Measurements from ENCODE around the gene DMAC2L. TPM values are rescaled to one million over a fixed set of nuclear protein-coding genes. Genes with fewer than 3 reads are reported as not detected.

Gene DMAC2L
- total and polyA plus RNA-seq, 11 donors, result 12.6 to 29.9 (median 22.8) TPM

- 75 to 81% (median 76%) methylated on average over 4 of the region's 4 CpGs for WGBS, 4 donors
- Histone ChIP-seq H3K4me3 (no peak overlapping the region), H3K36me3 (peaks cover 0 to 3% (median 0%) of the 10 kb centered on the region in 9 donors), H3K4me1 (peaks cover 0 to 43% (median 26%) of the 10 kb centered on the region in 12 donors), H3K27ac (peak overlapping the region in 1 of 12 donors; percentile 64), H3K9me3 (no peaks in the 10 kb centered on the region), H3K27me3 (no peaks in the 10 kb centered on the region)
- intact Hi-C loops (cut with DNase I), result loop anchor here in 7 of 10 donors (5.0 to 10.0 kb wide), 4 partner anchors 50 to 193 kb away; partner anchors contain the start of genes CDKL1 (in 5 of the 7) and MAP4K5 (in 4 of the 7)
- ATAC-seq, result no peak
- DNase-seq, result no peak
- no peak for TF ChIP-seq POLR2A (IDR thresholded peaks at IDR 0.05)
- TF ChIP-seq, protein P1, sequence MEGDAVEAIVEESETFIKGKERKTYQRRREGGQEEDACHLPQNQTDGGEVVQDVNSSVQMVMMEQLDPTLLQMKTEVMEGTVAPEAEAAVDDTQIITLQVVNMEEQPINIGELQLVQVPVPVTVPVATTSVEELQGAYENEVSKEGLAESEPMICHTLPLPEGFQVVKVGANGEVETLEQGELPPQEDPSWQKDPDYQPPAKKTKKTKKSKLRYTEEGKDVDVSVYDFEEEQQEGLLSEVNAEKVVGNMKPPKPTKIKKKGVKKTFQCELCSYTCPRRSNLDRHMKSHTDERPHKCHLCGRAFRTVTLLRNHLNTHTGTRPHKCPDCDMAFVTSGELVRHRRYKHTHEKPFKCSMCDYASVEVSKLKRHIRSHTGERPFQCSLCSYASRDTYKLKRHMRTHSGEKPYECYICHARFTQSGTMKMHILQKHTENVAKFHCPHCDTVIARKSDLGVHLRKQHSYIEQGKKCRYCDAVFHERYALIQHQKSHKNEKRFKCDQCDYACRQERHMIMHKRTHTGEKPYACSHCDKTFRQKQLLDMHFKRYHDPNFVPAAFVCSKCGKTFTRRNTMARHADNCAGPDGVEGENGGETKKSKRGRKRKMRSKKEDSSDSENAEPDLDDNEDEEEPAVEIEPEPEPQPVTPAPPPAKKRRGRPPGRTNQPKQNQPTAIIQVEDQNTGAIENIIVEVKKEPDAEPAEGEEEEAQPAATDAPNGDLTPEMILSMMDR (IDR thresholded peaks at IDR 0.05), result no peak
Measured at GRCh38 chr14:50344876-50345563, 32.9 kb downstream of the DMAC2L start.

DNA sequence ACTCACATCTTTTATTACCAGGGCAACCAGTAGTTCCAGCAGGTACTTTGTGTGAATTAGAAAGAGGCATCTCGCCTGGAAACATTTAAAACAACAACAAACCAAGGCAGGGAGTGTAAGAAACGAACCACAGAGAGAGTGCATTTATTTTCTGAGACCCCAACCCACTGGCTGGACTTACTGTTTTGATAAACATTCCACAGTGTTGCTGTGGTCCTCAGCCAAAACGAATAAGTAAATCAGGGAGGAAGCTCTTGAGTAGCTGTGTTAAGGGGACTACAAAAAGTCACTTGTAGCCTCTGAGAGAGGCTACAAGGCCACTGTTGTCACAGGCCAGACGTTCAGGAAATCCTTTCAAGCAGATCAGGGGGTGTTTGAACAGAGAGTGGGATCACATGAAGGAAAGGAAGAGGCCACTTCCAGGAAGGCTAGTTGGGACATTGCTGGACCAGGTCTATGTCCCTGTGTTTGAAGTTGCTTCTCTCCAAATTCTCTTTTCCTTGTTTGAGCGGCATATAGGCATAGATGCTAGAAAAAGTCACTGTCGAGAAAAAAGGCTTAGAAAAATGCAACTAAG lies 33.8 kb downstream of the DMAC2L start:
- Histone ChIP-seq H3K27ac (peak overlapping the region in 4 of 12 donors; percentile 10 to 64 (median 26)), H3K9me3 (no peaks in the 10 kb centered on the region), H3K36me3 (no peaks in the 10 kb centered on the region), H3K4me1 (peaks cover 0 to 43% (median 27%) of the 10 kb centered on the region in 12 donors), H3K27me3 (no peaks in the 10 kb centered on the region), H3K4me3 (no peak overlapping the region)
- TF ChIP-seq, protein P1 (IDR thresholded peaks at IDR 0.05), result no peak
- TF ChIP-seq POLR2A (IDR thresholded peaks at IDR 0.05), result no peak
- WGBS, 4 donors, result 50 to 58% (median 55%) methylated on average over 6 of the region's 6 CpGs
- no peak for DNase-seq
- peak in 1 of 4 donors; percentile 55 for ATAC-seq
- intact Hi-C loops (cut with DNase I), result loop anchor here in 5 of 10 donors (1.0 to 10.0 kb wide), 3 partner anchors 15 to 51 kb away; partner anchors contain the start of gene CDKL1 (in 4 of the 5)

DNA sequence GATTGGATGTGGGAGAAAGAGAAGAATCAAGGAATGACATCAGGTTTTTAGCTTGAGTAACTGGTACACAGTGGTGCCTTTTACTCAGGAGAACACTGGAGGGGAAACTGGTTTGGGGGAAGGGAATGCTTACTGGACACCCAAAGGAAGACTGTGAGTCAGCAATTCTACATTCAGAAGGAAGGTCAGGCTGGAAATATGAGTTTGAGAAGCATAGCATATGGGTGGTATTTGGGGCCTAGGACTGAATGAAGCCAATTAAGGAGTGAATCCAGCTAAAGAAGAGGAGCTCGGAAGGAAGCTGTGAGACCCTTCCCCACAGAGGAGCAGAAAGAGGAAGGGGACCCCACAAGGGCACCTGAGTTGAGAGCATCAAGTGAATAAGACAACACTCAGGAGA lies 35.4 kb downstream of the DMAC2L start:
- Histone ChIP-seq H3K4me1 (peaks cover 0 to 38% (median 19%) of the 10 kb centered on the region in 12 donors), H3K4me3 (no peak overlapping the region), H3K27me3 (no peaks in the 10 kb centered on the region), H3K36me3 (no peaks in the 10 kb centered on the region), H3K27ac (peak overlapping the region in 2 of 12 donors; percentile 2 to 68), H3K9me3 (no peaks in the 10 kb centered on the region)
- no peak for DNase-seq
- WGBS, 4 donors, result 0 to 98% (median 49%) methylated on average over 1 of the region's 1 CpG
- intact Hi-C loops (cut with DNase I), result loop anchor here in 4 of 10 donors (5.0 to 10.0 kb wide), 2 partner anchors 47 to 50 kb away; partner anchors contain the start of gene CDKL1 (in 4 of the 4)
- ATAC-seq, result peak in 2 of 4 donors; percentile 41 to 50
- no peak for TF ChIP-seq POLR2A (IDR thresholded peaks at IDR 0.05)
- TF ChIP-seq, protein P1 (IDR thresholded peaks at IDR 0.05), result no peak

DNA sequence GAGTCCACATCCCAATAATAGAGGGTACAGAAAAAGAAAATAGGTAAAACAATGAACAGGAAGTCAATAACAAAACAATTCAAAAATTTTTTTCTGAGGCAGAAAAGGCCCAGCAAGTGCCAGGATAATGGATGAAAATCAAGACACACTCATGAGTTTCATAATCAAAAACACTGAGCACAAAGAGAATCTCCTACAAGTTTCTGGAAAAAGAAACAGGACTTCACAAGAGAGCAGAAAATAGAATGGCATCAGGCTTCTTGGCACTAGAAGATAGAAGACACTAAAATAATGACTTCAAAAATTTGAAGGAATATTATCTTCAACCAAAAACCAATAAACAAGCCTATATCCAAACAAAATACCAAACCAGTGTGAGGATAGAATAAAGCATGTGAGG lies 36.8 kb downstream of the DMAC2L start:
- peaks cover 0 to 24% (median 6%) of the 10 kb centered on the region in 12 donors for H3K4me1 ChIP-seq
- ATAC-seq, result no peak
- H3K4me3 ChIP-seq, result no peak overlapping the region

More for the DNA sequence above, 36.8 kb downstream of the DMAC2L start:
- DNase-seq, result no peak
- Histone ChIP-seq H3K36me3 (no peaks in the 10 kb centered on the region), H3K27me3 (no peaks in the 10 kb centered on the region), H3K9me3 (no peaks in the 10 kb centered on the region), H3K27ac (peak overlapping the region in 1 of 12 donors; percentile 68)
- TF ChIP-seq POLR2A (IDR thresholded peaks at IDR 0.05), result no peak
- TF ChIP-seq, protein P1 (IDR thresholded peaks at IDR 0.05), result no peak
- intact Hi-C loops (cut with DNase I), result loop anchor here in 4 of 10 donors (5.0 to 10.0 kb wide), 2 partner anchors 46 to 48 kb away; partner anchors contain the start of gene CDKL1 (in 4 of the 4)
